Glomerular endothelial cell (primary cell): Measurements from ENCODE around the gene KRT79. TPM values are rescaled to one million over a fixed set of nuclear protein-coding genes. Genes with fewer than 3 reads are reported as not detected.
"Not testable (repeated sequence)": the region's sequence is repeated elsewhere in the genome, so short reads cannot be mapped to it uniquely, and the experiment has no call there.

Experiments used
- DNase-seq: peaks from one replicate; pipeline ENCODE4 v3.0.0-alpha.2; 2011; ENCODE audit warnings: low read depth, low spot score; ENCODE audit errors: extremely low read depth
- total RNA-seq: library from RNA; depleted of rRNA; stranded (reverse); fragments of >200 nt; gene quantifications from 2 replicates; pipeline ENCODE4 v1.2.3, GENCODE V29; 2015

KRT79 gene
- total RNA-seq, 1 donor from 2014 or later = 0.12 TPM

DNA sequence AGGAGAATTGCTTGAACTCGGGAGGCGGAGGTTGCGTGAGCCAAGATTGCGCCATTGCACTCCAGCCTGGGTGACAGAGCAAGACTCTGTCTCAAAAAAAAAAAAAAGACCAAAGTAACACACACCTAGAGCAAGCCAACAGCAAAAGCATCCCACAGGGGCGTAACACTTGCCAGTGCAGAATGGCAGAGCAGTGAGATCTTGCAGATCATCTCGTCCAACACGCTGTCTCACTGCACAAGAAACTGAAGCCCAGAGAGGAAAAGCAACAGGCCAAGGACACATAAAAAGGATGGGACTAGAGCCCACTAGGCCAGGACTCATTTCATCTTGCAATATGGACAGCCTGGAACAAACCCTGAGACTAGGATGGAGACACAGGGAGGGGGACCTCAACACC, 27.4 kb upstream of the KRT79 start:
- DNase-seq = no peak

DNA sequence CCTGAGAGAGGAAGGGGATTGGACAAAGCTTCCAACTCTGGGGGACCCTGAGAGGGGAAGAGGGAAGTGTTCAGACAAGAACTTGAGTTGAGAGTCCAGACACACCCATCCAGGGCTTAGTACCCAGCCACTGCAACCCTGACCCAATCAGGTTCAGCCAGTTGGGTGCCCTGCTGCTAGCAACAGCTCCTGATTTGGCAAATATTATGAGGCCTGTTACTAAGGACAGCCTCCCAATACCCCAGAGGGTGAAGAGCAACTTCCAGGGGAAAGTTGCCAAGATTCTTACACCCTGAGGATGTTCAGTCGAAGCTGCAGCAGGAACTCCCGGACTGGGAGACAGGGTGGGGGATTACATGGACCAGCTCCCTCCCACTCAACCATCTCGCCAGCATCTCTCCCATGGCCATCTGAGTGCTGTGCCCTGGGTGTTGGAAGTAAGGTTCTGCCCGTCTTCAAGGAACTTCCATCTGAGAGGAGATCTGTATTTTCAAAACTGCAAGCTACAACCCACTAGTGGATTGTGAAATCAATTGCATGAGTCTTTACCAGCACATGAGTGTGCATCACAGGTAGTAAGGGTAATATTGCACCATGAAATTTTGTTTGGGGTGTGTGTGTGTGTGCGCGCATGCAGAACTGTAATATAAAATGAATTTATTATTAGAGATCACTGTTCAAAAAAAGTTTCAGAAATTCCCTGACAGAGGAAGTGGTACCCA, 26.2 kb upstream of the KRT79 start:
- no peak for DNase-seq

DNA sequence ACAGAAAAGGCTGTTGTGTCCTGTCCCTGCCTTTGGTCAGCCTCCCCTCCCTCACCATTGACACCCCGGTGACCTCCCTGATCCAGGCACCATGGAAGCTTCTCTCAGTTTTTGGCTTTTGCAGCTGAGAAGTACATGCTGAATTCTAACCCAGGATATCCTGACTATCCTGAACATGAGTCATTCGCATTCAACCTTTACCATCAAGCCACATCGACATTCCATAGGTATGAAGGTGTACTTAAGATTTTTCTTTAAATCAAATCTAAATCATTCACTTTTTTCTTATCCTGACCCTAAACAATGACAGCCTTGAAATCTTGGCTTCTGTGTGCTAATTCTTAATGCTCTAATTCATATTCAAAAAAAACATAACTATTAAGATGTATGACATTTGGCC, 23.4 kb upstream of the KRT79 start:
- DNase-seq = no peak

DNA sequence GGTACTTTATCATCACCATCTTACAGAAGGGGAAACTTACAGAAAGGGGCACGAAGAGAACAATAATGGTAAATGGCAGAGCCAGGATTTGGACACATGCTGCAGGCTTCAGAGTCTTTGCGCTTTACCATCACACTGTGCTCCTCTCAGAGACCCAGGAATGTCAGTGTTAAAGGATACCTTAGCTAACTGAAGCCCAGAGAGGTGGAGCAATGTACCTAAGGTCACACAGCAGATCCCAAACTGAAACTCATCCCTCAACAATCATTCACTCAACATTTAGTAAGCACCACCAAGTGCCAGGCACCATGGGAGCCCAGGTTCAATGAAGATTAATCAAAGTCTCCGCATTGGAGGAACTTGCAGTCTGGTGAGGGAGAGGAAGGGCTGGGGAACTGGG, 22.7 kb upstream of the KRT79 start:
- DNase-seq = no peak

DNA sequence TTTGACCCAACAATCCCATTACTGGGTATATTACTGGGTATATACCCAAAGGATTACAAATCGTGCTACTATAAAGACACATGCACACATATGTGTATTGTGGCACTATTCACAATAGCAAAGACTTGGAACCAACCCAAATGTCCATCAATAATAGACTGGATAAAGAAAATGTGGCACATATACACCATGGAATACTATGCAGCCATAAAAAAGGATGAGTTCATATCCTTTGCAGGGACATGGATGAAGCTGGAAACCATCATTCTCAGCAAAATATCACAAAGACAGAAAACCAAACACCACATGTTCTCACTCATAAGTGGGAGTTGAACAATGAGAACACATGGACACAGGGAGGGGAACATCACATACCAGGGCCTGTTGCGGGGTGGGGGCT, 22.0 kb upstream of the KRT79 start:
- DNase-seq = not testable (repeated sequence)

DNA sequence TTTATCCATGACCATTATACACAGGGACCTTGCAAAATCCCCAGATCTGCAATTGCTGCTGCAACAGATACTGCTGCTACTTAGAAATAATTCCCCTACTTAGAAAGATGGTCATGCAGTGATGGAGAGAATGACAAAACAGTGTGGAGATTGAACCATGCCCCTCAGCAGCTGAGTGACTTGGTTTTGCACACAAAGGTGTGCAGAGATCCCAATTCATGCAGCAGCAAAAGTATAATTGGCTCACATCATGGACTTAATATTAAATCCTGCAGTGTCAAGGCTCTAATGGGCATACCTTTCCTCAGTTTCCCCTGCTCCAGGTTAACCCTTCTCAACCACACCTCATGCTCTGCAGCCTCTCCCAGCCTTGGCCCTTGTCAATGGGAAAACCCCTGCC, 17.7 kb upstream of the KRT79 start:
- DNase-seq = no peak

DNA sequence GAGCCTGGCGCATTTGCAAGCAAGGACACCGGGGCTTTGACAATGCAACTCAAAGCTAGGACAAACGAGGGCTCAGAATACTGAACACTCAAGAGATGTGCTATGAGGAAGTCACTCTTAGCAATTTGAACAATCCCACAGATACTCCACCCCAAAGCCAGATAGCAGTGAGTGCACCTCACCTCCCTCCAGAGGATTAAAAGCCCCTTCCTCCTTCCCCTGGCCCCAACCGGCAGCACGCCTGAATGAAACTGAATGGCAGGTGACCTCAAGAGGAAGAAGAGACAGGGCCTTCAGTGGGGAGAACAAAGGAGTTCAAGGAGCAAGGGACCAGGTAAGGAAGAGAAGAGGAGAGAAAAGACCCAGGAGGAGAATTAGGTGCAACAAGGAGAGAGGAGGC, 16.6 kb upstream of the KRT79 start:
- DNase-seq = no peak

GRCh38 chr12:52849511-52849910, 15.4 kb upstream of the KRT79 start:
- DNase-seq = no peak

DNA sequence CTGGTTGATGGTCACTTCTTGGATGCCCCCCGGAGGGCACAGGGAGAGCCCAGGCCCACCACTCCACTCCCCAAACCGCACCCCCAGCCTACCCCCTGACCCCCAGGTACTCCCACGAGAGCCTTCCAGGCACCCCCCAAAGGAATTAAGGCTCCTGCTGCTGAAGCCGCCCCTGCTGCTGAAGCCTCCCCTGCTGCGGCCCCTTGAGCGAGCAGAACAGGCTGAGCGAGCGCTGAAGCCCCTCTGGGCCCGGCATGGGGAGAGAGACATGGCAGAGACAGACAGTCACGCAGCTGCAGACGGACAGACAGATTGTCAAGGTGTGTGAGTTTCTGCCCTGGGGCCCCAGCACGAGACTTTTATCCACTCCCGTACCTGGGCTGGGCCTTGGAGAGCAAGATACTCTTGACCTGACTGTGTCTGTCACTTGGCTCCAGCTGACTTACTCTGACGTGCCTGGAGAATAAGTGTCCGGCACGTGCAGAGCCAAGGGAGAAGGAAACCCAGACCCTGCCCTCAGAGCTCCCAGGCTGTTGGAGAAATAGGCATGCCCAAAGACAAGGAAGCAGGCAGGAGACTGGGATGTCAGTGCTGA, 14.6 kb upstream of the KRT79 start, which contains the start of gene KRT78:
Gene KRT78 (minus strand): TSS at position 334 of the 595 bp plus-strand sequence. CDS start 64 bp downstream, at position 270.
- no peak for DNase-seq

DNA sequence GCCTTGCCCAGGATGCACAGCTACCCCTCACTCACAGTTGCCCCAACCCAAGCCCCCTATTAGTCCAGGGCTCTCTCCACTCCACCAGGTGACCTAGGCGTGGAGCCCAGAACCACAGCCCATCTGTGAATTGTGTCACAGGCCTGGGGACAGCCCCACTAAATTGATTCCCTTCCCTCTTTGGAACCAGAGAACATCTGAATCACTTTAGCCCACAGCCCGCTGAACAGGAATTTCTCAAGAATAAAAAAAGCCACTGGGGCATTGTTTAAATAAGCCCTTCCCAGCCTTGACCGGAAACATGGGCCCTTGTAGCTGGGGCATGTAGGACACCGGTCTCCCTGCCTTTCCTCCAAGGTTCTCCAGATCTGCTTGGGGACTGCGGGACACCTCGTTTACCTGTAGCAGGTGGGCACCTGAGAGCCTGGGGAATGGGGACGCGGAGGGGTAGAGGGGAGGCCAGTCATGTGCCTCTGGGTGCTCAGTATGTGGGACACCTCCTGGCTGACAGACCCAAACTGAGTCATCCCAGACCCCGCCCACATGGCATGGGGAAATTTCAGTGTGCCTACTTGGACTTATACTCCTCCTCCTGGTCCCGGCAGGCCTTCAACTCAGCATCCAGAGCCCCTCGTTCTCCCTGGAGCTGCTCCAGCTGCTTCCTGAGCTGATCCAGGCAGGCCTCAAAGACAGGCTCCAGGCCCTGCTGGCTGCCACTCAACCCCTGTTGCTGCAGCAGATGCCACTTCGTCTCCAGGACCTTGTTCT, 13.4 kb upstream of the KRT79 start:
- DNase-seq = no peak

- DNase-seq = no peak
Measured at GRCh38 chr12:52846356-52846970, 12.4 kb upstream of the KRT79 start.

DNA sequence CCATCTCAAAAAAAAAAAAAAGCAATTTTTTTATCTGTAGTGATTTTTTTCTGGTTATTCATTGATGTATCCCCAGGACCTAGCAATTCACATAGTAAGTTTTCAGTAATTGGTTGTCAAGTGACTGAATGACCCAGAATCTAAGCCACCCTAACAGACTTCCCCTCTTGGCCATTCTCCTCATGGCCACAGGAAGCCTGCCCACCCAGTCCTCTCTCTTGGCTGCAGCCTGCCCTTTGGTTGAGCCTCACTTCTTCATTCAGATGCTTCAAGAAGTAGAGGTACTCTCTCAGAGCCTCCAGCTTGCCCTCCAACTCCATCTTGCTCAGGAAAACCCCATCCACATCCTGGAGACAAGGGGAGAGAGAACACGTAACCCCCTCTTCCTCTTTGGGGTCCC, 11.8 kb upstream of the KRT79 start:
- DNase-seq = no peak

GRCh38 chr12:52844386-52844785, 10.3 kb upstream of the KRT79 start:
- DNase-seq = no peak

DNA sequence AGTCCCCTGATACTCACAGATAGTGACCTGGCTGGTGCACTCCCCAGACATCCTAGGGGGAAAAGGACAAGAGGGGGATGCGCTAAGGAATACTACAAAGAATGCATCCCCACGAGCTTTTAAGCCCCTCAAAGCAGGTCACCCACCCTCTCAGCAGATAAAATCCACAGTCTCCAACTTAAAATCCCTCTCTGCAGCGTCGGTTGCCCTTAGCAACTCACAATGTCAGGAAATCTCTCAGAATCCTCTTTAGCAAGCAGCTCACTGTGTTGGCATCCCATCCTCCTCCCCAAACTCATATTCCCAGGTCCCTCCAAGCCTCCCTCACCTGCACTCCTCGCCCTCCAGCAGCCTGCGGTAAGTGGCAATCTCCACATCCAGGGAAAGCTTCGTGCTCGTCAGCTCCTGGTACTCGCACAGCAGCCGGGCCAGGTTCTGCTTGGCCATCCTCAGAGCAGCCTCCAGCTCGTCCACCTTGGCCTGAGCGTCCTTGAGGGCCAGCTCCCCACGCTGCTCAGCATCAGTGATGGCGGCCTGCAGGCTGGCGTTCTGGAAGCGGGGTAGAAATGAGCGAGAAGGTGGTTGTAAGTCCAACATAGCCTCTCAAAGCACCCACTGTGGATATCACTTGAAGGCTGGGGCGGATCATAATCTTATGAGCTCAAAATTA, 5.5 kb upstream of the KRT79 start:
- DNase-seq = no peak

GRCh38 chr12:52838609-52839435, 4.7 kb upstream of the KRT79 start:
- no peak for DNase-seq

DNA sequence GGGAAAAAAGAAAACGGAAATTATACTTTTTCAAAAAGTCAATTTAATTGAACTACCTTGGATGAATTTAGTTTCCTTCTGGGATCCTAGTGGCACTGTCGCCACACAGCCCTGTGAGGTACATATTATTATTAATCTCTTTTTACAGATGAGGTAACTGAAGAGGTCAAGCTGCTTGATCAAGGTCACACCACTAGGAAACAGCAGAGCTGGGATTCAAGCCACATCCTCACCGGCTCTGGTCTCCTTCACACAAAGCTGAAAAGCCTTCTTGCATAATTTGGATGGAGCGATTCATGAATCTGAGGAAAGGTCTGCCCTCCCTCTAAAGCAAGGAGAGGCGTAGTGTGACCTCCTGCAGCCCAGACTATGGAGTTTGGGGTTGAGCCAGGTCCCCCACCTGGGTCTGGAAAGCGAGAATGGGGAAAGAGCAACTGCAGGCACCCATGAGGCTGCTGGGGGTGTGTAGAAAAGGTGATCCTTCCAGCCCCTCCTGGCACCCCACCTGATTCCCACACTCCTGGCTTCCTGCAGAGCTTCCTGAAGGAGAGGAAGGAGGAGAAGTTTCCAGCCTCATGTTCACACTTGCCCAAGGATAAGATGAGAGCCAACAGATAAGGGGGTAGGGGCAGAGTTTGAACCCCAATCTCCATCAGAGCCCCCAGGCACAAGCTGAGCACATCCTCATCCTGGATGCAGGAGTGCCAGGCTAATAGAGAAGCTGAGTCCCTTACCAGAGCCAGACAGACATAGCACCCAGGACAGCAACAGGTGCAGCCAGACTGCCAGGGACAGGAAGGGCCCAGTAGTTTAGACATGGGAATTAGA, 3.9 kb upstream of the KRT79 start:
- DNase-seq = no peak

DNA sequence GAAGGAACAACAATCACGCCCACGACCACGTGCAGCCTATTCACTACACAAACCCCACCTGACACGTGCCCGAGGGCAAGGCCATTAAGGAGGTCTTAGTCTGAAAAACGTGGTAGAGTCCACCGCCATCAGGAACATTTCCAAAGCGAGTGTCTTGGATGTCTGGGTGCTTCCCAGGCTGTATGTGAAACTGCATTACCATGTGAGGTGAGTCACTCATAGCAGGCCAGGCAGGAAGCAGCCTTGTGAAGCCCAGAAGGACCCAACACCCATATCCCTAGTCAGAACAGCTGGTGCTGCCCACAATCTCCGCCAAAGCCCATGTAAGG, 3.3 kb upstream of the KRT79 start:
- DNase-seq = no peak

- DNase-seq = no peak
Measured at GRCh38 chr12:52836491-52837412, 2.6 kb upstream of the KRT79 start.
